Neural progenitor cell (in vitro differentiated cells): ENCODE data around the gene HAO2. TPM values are rescaled to one million over a fixed set of nuclear protein-coding genes. Genes with fewer than 3 reads are reported as not detected.

Experiments
- DNase-seq: peaks from one replicate; pipeline ENCODE4 v3.0.0-alpha.2; 2016; ENCODE audit warnings: low spot score
- H2AFZ ChIP-seq: fragments of 200-600 bp; sonication (generic); replicated peaks from 2 replicates; pipeline ENCODE4 v1.6.1; 2016; ENCODE audit warnings: antibody characterized with exemption
- H3F3A ChIP-seq: fragments of 200-600 bp; sonication (generic); 2 replicates; pipeline ENCODE4 v1.6.1; 2016; ENCODE audit warnings: antibody characterized with exemption, low read depth
- H3K27ac ChIP-seq: fragments of 200-600 bp; sonication (generic); 2 replicates; pipeline ENCODE4 v1.5.1; 2016; ENCODE audit warnings: mild to moderate bottlenecking
- H3K27me3 ChIP-seq: fragments of 200-600 bp; sonication (generic); 2 replicates; pipeline ENCODE4 v1.6.1; 2016; ENCODE audit warnings: mild to moderate bottlenecking, moderate library complexity
- H3K36me3 ChIP-seq: fragments of 200-600 bp; sonication (generic); 2 replicates; pipeline ENCODE4 v1.5.1; 2016
- H3K4me1 ChIP-seq: fragments of 200-600 bp; sonication (generic); 2 replicates; pipeline ENCODE4 v1.6.1; 2016; ENCODE audit warnings: mixed run types
- H3K4me2 ChIP-seq: fragments of 200-600 bp; sonication (generic); 2 replicates; pipeline ENCODE4 v1.6.1; 2016
- H3K4me3 ChIP-seq: fragments of 200-600 bp; sonication (generic); 2 replicates; pipeline ENCODE4 v1.5.1; 2016
- H3K79me2 ChIP-seq: fragments of 200-600 bp; sonication (generic); 2 replicates; pipeline ENCODE4 v1.6.1; 2016; ENCODE audit warnings: low read depth
- H3K9ac ChIP-seq: fragments of 200-600 bp; sonication (generic); 2 replicates; pipeline ENCODE4 v1.6.1; 2016
- H3K9me3 ChIP-seq: fragments of 200-600 bp; sonication (generic); 2 replicates; pipeline ENCODE4 v1.5.1; 2016; ENCODE audit warnings: low read depth
- H4K20me1 ChIP-seq: fragments of 200-600 bp; sonication (generic); 2 replicates; pipeline ENCODE4 v1.6.1; 2016; ENCODE audit warnings: low read depth
- H3K27ac Mint-ChIP-seq: 3 replicates; pipeline ENCODE4 v1.8.0; 2021; ENCODE audit warnings: mixed read lengths
- H3K27me3 Mint-ChIP-seq: 2 replicates; pipeline ENCODE4 v1.8.0; 2022; ENCODE audit warnings: low read depth, mild to moderate bottlenecking, inconsistent platforms, moderate library complexity, mixed read lengths; ENCODE audit not compliant: insufficient read depth
- H3K36me3 Mint-ChIP-seq: 3 replicates; pipeline ENCODE4 v1.8.0; 2021; ENCODE audit warnings: mixed read lengths
- H3K4me1 Mint-ChIP-seq: 3 replicates; pipeline ENCODE4 v1.8.0; 2021; ENCODE audit warnings: mixed read lengths
- H3K4me3 Mint-ChIP-seq: 3 replicates; pipeline ENCODE4 v1.8.0; 2021; ENCODE audit warnings: mild to moderate bottlenecking, moderate library complexity, mixed read lengths
- H3K9me3 Mint-ChIP-seq: 3 replicates; pipeline ENCODE4 v1.8.0; 2020; ENCODE audit warnings: mixed read lengths
- CTCF ChIP-seq: fragments of 200-600 bp; sonication (generic); IDR thresholded peaks from 2 replicates; pipeline ENCODE4 v1.5.1; 2017; ENCODE audit warnings: antibody characterized with exemption, mild to moderate bottlenecking
- EZH2 ChIP-seq: fragments of 200-600 bp; sonication (generic); IDR thresholded peaks from 2 replicates; pipeline ENCODE4 v1.6.1; 2017; ENCODE audit warnings: antibody characterized with exemption, mild to moderate bottlenecking, moderate library complexity
- EZH2phosphoT487 ChIP-seq: fragments of 200-600 bp; sonication (generic); IDR thresholded peaks from 2 replicates; pipeline ENCODE4 v1.6.1; 2017; ENCODE audit warnings: antibody characterized with exemption
- total RNA-seq: library from RNA; depleted of rRNA; stranded (reverse); fragments of >200 nt; gene quantifications from 2 replicates; pipeline ENCODE4 v1.2.3, GENCODE V29; 2015; ENCODE audit warnings: low replicate concordance

The HAO2 gene
- total RNA-seq, 1 donor from 2014 or later = not detected

GRCh38 chr1:119358636-119359035 lies 9.9 kb upstream of the HAO2 start:
- Mint-ChIP-seq H3K9me3 (no peaks in the 10 kb centered on the region), H3K4me1 (no peaks in the 10 kb centered on the region), H3K36me3 (no peaks in the 10 kb centered on the region), H3K27me3 (no peaks in the 10 kb centered on the region), H3K27ac (no peak overlapping the region), H3K4me3 (no peak overlapping the region)
- Histone ChIP-seq H3K27me3 (no peaks in the 10 kb centered on the region), H4K20me1 (no peaks in the 10 kb centered on the region), H3K79me2 (no peaks in the 10 kb centered on the region), H3K4me2 (no peak overlapping the region), H3K4me1 (no peaks in the 10 kb centered on the region), H2AFZ (no peak overlapping the region), H3F3A (no peaks in the 10 kb centered on the region), H3K9ac (no peak overlapping the region), H3K4me3 (no peak overlapping the region), H3K27ac (no peak overlapping the region), H3K36me3 (no peaks in the 10 kb centered on the region), H3K9me3 (no peaks in the 10 kb centered on the region)
- TF ChIP-seq CTCF = no peak
- TF ChIP-seq EZH2 = no peak
- TF ChIP-seq EZH2phosphoT487 = no peak
- no peak for DNase-seq

GRCh38 chr1:119359730-119360129 lies 8.9 kb upstream of the HAO2 start:
- Mint-ChIP-seq H3K4me3 (no peak overlapping the region), H3K27me3 (no peaks in the 10 kb centered on the region), H3K4me1 (no peaks in the 10 kb centered on the region), H3K9me3 (no peaks in the 10 kb centered on the region), H3K27ac (no peak overlapping the region), H3K36me3 (no peaks in the 10 kb centered on the region)
- Histone ChIP-seq H3K27ac (no peak overlapping the region), H2AFZ (no peak overlapping the region), H3F3A (no peaks in the 10 kb centered on the region), H3K27me3 (no peaks in the 10 kb centered on the region), H3K9ac (no peak overlapping the region), H4K20me1 (no peaks in the 10 kb centered on the region), H3K9me3 (no peaks in the 10 kb centered on the region), H3K4me3 (no peak overlapping the region), H3K79me2 (no peaks in the 10 kb centered on the region), H3K4me1 (no peaks in the 10 kb centered on the region), H3K36me3 (no peaks in the 10 kb centered on the region), H3K4me2 (no peak overlapping the region)
- no peak for DNase-seq
- no peak for TF ChIP-seq EZH2phosphoT487
- TF ChIP-seq EZH2 = no peak
- no peak for TF ChIP-seq CTCF

- Mint-ChIP-seq H3K4me1 (no peaks in the 10 kb centered on the region), H3K27ac (no peak overlapping the region), H3K36me3 (no peaks in the 10 kb centered on the region), H3K4me3 (no peak overlapping the region), H3K9me3 (no peaks in the 10 kb centered on the region), H3K27me3 (no peaks in the 10 kb centered on the region)
- no peak for DNase-seq
- Histone ChIP-seq H3K36me3 (no peaks in the 10 kb centered on the region), H3K9ac (no peak overlapping the region), H3K4me1 (no peaks in the 10 kb centered on the region), H2AFZ (no peak overlapping the region), H3K27me3 (no peaks in the 10 kb centered on the region), H3F3A (no peaks in the 10 kb centered on the region), H3K4me2 (no peak overlapping the region), H3K9me3 (no peaks in the 10 kb centered on the region), H3K27ac (no peak overlapping the region), H3K79me2 (no peaks in the 10 kb centered on the region), H3K4me3 (no peak overlapping the region), H4K20me1 (no peaks in the 10 kb centered on the region)
- TF ChIP-seq EZH2phosphoT487 (no peak), EZH2 (no peak), CTCF (no peak)
Measured at GRCh38 chr1:119361205-119361604, 7.4 kb upstream of the HAO2 start.
